GM18951 (cell line): ENCODE measurements around the gene FAM184A.

Experiments
- POLR2A ChIP-seq: IDR thresholded peaks from 4 replicates; pipeline ENCODE4 v1.6.1; 2011; ENCODE audit warnings: mild to moderate bottlenecking; ENCODE audit not compliant: insufficient read length, insufficient read depth; ENCODE audit errors: extremely low read depth
- in situ Hi-C: fragments of 300-500 bp; cut with MboI; formaldehyde crosslinking; loops from one replicate; pipeline ENCODE4 v1.12.0; 2022; ENCODE audit warnings: low sequenced_read_pairs, mixed read lengths, inconsistent platforms; ENCODE audit not compliant: unreplicated experiment

FAM184A gene

DNA sequence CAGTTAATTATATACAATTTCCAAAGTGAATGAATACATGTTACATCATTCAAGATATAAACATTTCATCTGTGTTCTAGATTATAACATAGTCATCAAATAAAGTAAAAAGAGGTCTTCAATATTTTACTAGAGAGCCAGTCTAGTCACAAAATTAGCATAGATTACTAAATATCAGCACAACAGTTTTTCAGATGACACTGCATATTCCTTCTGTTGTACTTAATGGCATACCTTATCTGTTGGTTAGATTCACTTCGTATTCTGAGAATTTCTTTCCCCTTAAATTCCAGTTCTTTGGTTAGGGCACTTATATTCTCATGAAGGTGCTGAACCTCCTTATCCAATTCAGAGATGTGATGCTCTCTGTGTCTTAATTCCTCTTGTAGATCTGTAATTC lies 103.7 kb downstream of the FAM184A start:
- TF ChIP-seq POLR2A, result no peak
- in situ Hi-C loops, result no loop called here

DNA sequence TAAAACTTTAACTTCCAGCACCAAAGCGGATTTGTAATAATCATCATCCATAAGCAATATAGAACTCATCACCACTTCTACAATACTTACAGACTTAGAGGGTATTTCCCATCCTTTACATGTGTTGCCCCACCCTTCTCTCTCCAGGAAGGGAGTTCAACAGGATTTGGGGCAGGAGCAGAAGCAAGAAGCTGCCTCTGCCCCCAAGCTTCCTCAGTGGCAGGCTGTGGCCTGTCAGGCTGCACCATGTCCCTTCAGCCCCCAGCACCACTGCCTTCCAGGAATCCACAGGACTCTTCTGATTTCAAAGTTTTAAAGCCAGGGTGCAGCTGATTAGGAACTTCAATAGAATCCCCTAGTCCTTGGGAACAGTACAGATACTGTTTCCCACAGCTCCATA lies 106.8 kb downstream of the FAM184A start:
- TF ChIP-seq POLR2A, result no peak
- in situ Hi-C loops, result no loop called here

DNA sequence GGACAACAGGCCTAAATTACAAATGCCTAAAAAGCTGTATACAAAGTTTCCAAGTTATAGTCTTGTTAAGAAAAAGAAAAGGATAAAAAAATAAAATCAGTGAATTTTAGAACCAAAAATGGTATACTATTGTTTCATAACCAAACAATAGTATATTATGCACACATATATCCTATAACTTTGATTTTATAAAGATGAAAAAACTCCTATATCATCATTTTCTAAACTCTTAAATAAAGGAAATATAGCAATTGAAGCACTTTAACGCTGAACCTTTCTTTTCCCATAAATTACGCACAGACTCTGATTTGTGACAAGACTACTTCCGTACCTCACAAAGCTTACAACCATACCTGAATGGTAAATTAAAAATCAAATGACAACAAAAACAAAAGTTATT lies 107.6 kb downstream of the FAM184A start:
- in situ Hi-C loops, result no loop called here
- no peak for TF ChIP-seq POLR2A

DNA sequence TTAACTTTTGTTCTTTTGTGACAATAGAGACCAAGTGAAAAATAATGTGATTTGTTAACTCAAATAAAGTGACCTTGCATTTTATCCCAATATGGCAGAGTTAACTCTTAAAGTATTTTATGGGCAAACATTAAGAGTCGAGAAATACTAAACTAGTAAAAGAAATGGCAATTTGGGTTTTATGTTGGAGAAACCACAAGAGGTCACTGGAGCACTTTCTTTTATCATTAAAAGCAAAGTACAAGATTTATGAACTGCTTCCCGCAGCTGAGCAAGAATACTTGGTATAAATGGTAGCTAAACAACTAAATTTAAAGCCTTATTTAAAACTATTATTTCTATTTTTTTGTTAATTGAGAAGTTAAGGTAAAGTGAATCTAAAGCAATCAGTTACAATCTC lies 110.0 kb downstream of the FAM184A start:
- in situ Hi-C loops, result no loop called here
- TF ChIP-seq POLR2A, result no peak

DNA sequence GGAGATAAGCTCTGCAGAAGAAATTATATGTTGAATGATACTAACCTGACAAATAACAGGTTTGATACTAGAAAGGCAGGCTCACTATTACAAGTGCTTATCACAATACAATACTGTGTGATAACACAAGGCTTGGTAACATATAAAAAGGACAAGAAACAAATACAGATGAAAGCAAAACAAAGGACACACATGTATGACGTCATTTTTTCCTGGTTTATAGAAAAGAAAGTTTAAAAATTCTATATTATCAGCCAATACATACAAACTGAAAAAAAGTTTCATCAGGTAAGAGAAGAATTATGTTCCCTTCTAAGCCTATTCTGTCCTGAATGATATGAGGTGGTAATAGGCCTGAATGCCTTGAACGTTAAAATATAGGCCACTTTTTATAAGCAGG lies 111.2 kb downstream of the FAM184A start:
- TF ChIP-seq POLR2A, result no peak
- in situ Hi-C loops, result no loop called here

GRCh38 chr6:118965843-118966370 lies 112.6 kb downstream of the FAM184A start:
- TF ChIP-seq POLR2A, result no peak
- in situ Hi-C loops, result no loop called here

GRCh38 chr6:118965371-118965770 lies 113.1 kb downstream of the FAM184A start:
- in situ Hi-C loops, result no loop called here
- TF ChIP-seq POLR2A, result no peak

DNA sequence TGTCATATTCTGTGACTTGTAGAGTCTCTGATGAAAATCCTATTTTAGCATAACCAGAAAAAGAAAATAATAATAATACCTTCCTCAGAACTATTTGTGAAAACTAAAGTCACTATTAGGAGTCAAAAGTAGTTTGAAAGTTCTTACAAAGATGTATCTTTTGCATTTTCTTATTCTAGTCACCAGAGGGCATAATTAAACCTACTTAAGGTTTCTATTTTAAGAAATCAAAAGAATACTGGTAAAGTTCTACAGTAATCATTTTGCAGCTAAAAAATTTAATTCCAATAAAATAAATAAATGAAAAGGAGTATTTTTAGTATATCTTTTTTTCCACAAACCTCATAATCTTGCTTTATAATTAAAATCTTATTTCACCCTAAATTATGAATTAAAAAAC lies 115.5 kb downstream of the FAM184A start:
- no peak for TF ChIP-seq POLR2A
- in situ Hi-C loops, result no loop called here

DNA sequence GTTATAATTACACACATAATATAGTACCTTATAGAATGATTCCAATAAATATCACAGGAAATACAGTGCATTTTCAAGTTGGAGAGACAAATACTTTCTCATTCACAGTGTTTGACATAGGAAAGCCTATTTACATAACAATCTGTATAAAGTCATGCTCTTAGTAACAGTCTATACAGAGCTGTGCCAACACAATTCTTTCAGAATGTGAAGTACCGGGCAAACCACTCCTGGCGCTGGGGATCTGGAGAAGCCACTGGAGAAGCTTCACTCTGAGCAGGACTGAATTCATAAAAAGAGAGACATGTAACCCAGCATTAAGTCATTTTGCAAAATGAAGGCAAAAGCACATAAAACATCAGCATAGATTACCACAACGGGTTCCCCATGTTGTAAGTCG lies 118.6 kb downstream of the FAM184A start:
- no peak for TF ChIP-seq POLR2A
- in situ Hi-C loops, result loop anchor here (10.0 kb wide), 1 partner anchor 155 kb away; no protein-coding TSS in a partner anchor

GRCh38 chr6:118953391-118953790 lies 125.1 kb downstream of the FAM184A start:
- in situ Hi-C loops, result loop anchor here (10.0 kb wide), 1 partner anchor 161 kb away; no protein-coding TSS in a partner anchor
- TF ChIP-seq POLR2A, result no peak

GRCh38 chr6:118952683-118953082 lies 125.8 kb downstream of the FAM184A start:
- no peak for TF ChIP-seq POLR2A
- in situ Hi-C loops, result loop anchor here (10.0 kb wide), 1 partner anchor 162 kb away; no protein-coding TSS in a partner anchor

GRCh38 chr6:118945217-118945616 lies 133.2 kb downstream of the FAM184A start:
- in situ Hi-C loops, result no loop called here
- no peak for TF ChIP-seq POLR2A

- TF ChIP-seq POLR2A, result no peak
- in situ Hi-C loops, result no loop called here
Observed at GRCh38 chr6:118940770-118941169, 137.7 kb downstream of the FAM184A start.

GRCh38 chr6:118939683-118940082 lies 138.8 kb downstream of the FAM184A start:
- in situ Hi-C loops, result no loop called here
- no peak for TF ChIP-seq POLR2A
